Mucosa of rectum (tissue), 2 donors: ENCODE results near the gene COL21A1.

Source experiments
- H3K27ac ChIP-seq, 2 donors: one replicate each; pipeline ENCODE4 v1.7.0; 2013; ENCODE audit warnings: inconsistent platforms in 2 of 2, low read depth in 2 of 2, low read length in 2 of 2
- H3K27me3 ChIP-seq, 2 donors: one replicate each; pipeline ENCODE4 v1.7.0; 2013; ENCODE audit warnings: low read length in 2 of 2; ENCODE audit not compliant: control insufficient read depth in 2 of 2, insufficient read depth in 2 of 2
- H3K36me3 ChIP-seq, 2 donors: one replicate each; pipeline ENCODE4 v1.7.0; 2013; ENCODE audit warnings: low read length in 2 of 2; ENCODE audit not compliant: control insufficient read depth in 2 of 2, insufficient read depth in 2 of 2
- H3K4me1 ChIP-seq, 2 donors: one replicate each; pipeline ENCODE4 v1.7.0; 2013; ENCODE audit warnings: low read length in 2 of 2, mild to moderate bottlenecking in 1 of 2; ENCODE audit not compliant: control insufficient read depth in 2 of 2, insufficient read depth in 2 of 2
- H3K4me3 ChIP-seq, 2 donors: one replicate each; pipeline ENCODE4 v1.7.0; 2013; ENCODE audit warnings: low read length in 2 of 2
- H3K9ac ChIP-seq, 2 donors: one replicate each; pipeline ENCODE4 v1.7.0; 2013; ENCODE audit warnings: low read length in 2 of 2, low read depth in 1 of 2, mild to moderate bottlenecking in 1 of 2
- H3K9me3 ChIP-seq, 2 donors: one replicate each; pipeline ENCODE4 v1.7.0; 2013; ENCODE audit warnings: low read length in 2 of 2; ENCODE audit not compliant: control insufficient read depth in 2 of 2
- donor health status: healthy.
- donor health status: Normal muscosa, but diverticular disease.

Gene COL21A1

DNA sequence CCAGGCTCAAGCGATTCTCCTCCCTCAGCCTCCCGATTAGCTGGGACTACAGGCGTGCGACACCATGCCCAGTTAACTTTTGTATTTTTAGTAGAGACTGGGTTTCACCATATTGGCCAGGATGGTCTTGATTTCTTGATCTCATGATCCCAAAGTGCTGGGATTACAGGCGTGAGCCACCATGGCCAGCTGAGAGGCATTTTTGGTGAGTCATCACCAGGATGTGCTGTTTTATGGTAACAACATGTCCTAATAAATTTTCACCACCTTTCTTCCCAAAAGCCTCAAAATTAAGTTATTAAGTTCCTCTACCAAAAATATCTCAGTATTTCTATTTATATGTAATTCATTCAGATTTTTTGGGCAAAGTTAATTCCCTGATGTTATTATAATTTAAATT lies 53.5 kb downstream of the COL21A1 start:
- Histone ChIP-seq H3K27me3 (no peaks in the 10 kb centered on the region), H3K27ac (no peak overlapping the region), H3K4me3 (no peak overlapping the region), H3K9ac (no peak overlapping the region), H3K4me1 (no peaks in the 10 kb centered on the region), H3K9me3 (no peaks in the 10 kb centered on the region), H3K36me3 (no peaks in the 10 kb centered on the region)

DNA sequence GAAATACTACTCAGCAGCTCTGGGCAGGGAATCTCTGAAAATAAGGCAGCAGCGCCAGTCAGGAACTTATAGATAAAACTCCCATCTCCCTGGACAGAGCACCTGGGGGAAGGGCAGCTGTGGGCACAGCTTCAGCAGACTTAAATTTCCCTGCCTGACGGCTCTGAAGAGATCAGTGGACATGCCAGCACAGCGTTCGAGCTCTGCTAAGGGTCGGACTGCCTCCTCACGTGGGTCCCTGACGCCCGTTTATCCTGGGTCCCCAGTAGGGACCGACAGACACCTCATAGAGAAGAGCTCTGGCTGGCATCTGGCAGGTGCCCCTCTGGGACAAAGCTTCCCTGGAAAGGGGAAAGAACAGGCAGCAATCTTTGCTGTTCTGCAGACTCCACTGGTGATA lies 59.0 kb downstream of the COL21A1 start:
- no peaks in the 10 kb centered on the region for H3K36me3 ChIP-seq
- no peak overlapping the region for H3K9ac ChIP-seq
- H3K27me3 ChIP-seq: no peaks in the 10 kb centered on the region
- no peak overlapping the region for H3K27ac ChIP-seq
- no peaks in the 10 kb centered on the region for H3K9me3 ChIP-seq
- no peak overlapping the region for H3K4me3 ChIP-seq
- no peaks in the 10 kb centered on the region for H3K4me1 ChIP-seq

DNA sequence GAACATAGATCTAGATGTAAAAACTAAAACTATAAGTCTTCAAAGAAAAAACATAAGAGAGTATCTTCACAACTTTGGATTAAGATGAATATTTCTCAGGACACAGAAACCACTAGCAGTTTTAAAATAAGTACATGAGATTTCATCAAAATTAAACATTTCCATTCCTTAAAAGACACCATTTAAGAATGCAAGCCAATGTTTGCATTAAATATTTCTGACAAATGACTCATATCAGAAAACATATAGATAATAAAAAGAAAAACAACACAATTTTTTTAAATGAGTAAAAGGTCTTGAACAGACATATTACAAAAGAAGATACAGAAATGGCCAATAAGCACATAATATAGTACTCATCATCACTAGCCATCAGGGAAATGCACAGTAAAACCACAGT lies 59.7 kb downstream of the COL21A1 start:
- Histone ChIP-seq H3K9me3 (no peaks in the 10 kb centered on the region), H3K4me3 (no peak overlapping the region), H3K36me3 (no peaks in the 10 kb centered on the region), H3K9ac (no peak overlapping the region), H3K4me1 (no peaks in the 10 kb centered on the region), H3K27me3 (no peaks in the 10 kb centered on the region), H3K27ac (no peak overlapping the region)

DNA sequence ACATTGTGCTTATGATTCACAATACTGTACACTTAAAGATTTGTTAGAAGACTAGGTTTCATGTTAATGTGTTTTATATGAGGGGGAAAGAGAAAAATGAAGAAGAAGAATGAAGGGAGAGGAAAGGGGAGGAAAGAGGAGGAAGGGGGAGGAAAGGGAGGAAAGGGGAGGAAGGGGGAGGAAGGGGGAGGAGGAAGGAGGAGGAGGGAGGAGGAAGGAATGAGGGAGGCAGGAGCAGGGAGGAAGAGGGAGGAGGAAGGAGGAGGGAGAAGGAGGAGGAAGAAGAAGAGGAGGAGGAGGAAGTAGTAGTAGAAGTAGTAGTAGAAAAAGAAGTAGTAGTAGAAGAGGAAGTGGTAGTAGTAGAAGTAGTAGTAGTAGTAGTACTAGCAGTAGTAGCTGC lies 70.6 kb downstream of the COL21A1 start:
- Histone ChIP-seq H3K4me1 (no peaks in the 10 kb centered on the region), H3K9ac (no peak overlapping the region), H3K27me3 (no peaks in the 10 kb centered on the region), H3K4me3 (no peak overlapping the region), H3K27ac (no peak overlapping the region), H3K9me3 (peaks cover 0 to 4% of the 10 kb centered on the region in 2 donors), H3K36me3 (no peaks in the 10 kb centered on the region)

DNA sequence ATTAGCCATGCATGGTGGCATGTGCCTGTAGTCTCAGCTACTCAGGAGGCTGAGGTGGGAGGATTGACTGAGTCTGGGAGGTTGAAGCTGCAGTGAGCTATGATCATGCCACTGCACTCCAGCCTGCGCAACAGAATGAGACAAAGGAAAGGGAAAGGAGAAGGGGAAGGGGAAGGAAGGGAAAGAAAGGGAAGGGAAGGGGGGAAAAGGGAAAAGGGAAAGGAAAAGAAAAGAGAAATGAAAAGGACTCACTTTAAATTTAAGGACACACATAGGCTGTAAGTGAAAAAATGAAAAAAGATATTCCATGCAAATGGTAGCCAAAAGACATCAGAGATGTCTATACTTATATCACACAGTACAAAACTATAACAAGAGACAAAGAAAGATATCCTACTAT lies 74.2 kb downstream of the COL21A1 start:
- H3K27ac ChIP-seq: no peak overlapping the region
- H3K36me3 ChIP-seq: no peaks in the 10 kb centered on the region
- H3K4me1 ChIP-seq: no peaks in the 10 kb centered on the region
- H3K9me3 ChIP-seq: peaks cover 0 to 4% of the 10 kb centered on the region in 2 donors
- H3K27me3 ChIP-seq: no peaks in the 10 kb centered on the region
- H3K4me3 ChIP-seq: no peak overlapping the region
- H3K9ac ChIP-seq: no peak overlapping the region

DNA sequence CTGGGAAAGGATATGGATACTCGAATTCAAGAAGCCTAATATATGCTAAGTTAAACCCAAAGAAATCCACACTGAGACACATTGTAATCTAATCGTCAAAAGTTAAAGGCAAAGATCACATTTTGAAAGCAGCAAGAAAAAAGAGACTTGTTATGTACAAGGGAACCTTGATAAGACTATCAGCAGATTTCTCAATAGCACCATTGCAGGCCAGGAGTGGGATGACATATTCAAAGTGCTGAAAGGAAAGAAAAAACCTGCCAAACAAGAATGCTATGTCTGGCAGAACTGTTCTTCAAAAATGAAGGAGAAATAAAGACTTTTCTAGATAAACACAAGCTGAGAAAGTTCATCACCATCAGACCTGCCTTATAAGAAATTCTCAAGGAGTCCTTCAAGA lies 75.2 kb downstream of the COL21A1 start:
- H3K4me3 ChIP-seq: no peak overlapping the region
- no peaks in the 10 kb centered on the region for H3K4me1 ChIP-seq
- no peak overlapping the region for H3K27ac ChIP-seq
- peaks cover 0 to 4% of the 10 kb centered on the region in 2 donors for H3K9me3 ChIP-seq
- no peaks in the 10 kb centered on the region for H3K36me3 ChIP-seq
- H3K27me3 ChIP-seq: no peaks in the 10 kb centered on the region
- no peak overlapping the region for H3K9ac ChIP-seq

DNA sequence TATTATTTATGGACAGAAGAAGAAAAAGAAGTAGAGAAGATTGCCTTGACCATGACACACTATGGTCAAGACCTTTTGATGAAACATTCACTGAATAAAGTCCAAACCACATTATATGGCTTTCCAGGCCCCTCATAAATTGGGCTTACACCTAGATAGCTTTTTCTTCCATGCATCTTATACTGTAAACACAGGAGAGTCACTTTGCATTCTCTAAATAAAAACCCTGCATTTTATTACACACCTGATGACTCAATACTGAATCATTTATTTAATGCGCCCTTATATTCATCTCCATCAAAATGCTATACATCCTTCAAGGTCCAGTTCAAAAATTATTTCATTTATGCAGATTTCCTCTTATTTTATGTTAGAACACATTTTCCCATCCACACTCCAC lies 78.0 kb downstream of the COL21A1 start:
- Histone ChIP-seq H3K4me1 (no peaks in the 10 kb centered on the region), H3K27me3 (no peaks in the 10 kb centered on the region), H3K36me3 (no peaks in the 10 kb centered on the region), H3K9me3 (peaks cover 0 to 4% of the 10 kb centered on the region in 2 donors), H3K9ac (no peak overlapping the region), H3K27ac (no peak overlapping the region), H3K4me3 (no peak overlapping the region)

DNA sequence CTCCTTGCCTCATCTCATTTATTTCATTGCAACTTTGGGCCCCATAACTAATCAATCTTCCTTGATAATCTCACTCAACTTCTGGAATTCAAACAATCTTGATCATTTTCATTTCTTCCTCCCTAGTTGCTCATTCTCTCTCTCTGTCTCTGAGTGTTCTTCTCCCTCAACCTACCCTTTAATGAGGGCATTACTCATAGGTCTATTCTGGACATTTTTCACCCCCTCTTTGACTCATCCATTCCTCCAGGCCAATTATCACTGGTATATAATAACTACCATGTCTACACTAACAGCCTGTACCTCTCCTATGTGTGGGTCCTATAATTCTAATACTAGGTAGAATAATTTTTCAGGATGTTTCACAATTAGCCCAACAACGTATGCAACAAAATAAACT lies 78.8 kb downstream of the COL21A1 start:
- Histone ChIP-seq H3K9ac (no peak overlapping the region), H3K9me3 (peaks cover 0 to 4% of the 10 kb centered on the region in 2 donors), H3K4me1 (no peaks in the 10 kb centered on the region), H3K27me3 (no peaks in the 10 kb centered on the region), H3K36me3 (no peaks in the 10 kb centered on the region), H3K27ac (no peak overlapping the region), H3K4me3 (no peak overlapping the region)

DNA sequence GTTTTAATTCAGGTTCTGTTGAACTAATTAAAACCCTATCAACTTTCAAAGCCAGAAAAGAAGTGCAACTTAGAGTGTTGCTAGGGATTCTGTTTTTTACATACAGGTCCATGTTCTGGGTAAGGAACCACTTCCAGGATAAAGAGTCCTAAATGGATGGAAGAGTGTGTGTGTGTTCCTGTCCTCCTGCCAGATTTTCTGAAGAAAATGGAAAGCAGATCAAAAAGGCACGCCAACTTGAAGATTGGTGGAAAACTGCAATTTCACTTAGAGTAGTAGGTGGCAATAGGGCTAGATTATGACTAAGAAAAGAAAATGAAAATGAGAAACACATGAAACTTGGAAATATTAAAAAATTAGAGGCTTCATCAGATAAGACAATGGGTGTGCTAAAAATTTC lies 85.3 kb downstream of the COL21A1 start:
- H3K9ac ChIP-seq: no peak overlapping the region
- H3K4me3 ChIP-seq: no peak overlapping the region
- no peaks in the 10 kb centered on the region for H3K4me1 ChIP-seq
- H3K36me3 ChIP-seq: no peaks in the 10 kb centered on the region
- no peak overlapping the region for H3K27ac ChIP-seq
- no peaks in the 10 kb centered on the region for H3K27me3 ChIP-seq
- no peaks in the 10 kb centered on the region for H3K9me3 ChIP-seq

DNA sequence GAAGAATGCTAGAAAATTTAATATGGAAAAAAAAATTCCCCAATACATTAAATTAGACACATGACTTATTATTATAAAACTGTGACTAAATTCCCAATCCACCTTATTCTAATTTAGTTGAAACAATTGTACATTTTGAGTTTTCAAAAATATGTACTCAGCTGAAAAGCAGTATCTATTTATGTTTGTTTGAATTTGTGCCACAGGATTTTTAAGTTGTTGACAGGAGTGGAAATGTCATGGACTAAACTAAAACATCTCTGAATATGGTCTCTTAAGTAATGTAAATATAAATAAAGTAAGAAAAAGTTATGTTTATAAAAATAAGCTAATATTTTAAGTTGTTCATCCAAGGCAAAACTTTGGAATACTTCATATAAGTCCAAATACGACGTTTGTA lies 86.9 kb downstream of the COL21A1 start:
- Histone ChIP-seq H3K4me1 (no peaks in the 10 kb centered on the region), H3K36me3 (no peaks in the 10 kb centered on the region), H3K27ac (no peak overlapping the region), H3K4me3 (no peak overlapping the region), H3K9ac (no peak overlapping the region), H3K9me3 (no peaks in the 10 kb centered on the region), H3K27me3 (no peaks in the 10 kb centered on the region)

DNA sequence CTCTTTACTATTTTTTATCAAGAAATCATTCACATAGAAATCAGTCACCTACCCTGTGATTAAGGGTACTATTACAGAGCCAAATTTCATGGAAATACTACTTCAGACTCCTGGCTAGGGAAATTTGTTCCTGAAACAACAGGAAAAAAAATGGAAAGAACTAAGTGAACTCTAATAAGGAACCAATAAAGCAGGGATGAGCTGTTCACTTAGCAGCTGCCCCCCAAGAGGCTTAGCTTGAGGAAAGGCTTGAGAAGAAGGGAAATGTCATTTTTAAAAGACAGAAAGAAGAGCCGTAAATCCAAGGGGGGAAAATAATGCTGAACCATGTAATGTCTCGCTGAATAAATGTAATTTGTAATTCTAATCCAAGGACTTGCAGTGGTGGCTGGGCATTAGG lies 88.8 kb downstream of the COL21A1 start:
- Histone ChIP-seq H3K27me3 (no peaks in the 10 kb centered on the region), H3K27ac (no peak overlapping the region), H3K4me3 (no peak overlapping the region), H3K9me3 (no peaks in the 10 kb centered on the region), H3K4me1 (no peaks in the 10 kb centered on the region), H3K9ac (no peak overlapping the region), H3K36me3 (no peaks in the 10 kb centered on the region)
